ENCODE measurements around the gene C1orf232. TPM values are rescaled to one million over a fixed set of nuclear protein-coding genes. Genes with fewer than 3 reads are reported as not detected.

The C1orf232 gene
- total RNA-seq, 1 donor from 2014 or later = not detected

DNA sequence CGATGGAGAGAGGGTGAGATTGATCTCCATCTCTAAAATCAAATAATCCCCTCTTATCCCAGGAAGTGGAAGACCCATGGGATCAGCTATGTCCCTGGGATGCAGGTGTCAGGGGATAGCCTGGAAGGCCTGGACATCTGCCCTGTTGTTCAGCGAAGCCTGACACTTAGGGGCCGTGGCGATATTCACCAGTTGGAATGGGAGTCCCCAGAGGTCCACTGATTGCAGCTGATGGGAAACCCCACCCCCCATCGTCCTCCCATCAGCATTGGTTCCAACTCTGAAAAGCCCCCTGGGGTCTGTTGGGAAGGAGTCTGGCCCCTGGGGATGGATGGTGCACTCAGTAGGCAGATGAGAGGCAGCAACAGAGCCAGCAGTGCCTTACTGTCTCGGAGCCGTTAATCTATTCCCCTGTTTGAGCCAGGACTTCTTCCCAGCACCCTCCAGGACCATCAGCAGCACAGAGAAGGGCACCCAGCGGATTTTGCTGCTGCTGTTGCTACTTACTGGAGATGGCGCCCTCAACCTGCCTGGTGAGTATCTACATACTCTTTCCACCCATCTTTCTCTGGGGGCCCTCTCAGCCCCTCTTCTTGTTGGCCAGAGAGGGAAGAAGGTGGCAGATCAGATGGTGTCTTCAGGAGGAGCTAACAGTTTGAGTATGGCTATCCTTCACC, 35.0 kb upstream of the C1orf232 start:
- H3K4me3 Mint-ChIP-seq (ENCODE audit: unreplicated experiment) = no peak overlapping the region
- TF ChIP-seq, protein P1, sequence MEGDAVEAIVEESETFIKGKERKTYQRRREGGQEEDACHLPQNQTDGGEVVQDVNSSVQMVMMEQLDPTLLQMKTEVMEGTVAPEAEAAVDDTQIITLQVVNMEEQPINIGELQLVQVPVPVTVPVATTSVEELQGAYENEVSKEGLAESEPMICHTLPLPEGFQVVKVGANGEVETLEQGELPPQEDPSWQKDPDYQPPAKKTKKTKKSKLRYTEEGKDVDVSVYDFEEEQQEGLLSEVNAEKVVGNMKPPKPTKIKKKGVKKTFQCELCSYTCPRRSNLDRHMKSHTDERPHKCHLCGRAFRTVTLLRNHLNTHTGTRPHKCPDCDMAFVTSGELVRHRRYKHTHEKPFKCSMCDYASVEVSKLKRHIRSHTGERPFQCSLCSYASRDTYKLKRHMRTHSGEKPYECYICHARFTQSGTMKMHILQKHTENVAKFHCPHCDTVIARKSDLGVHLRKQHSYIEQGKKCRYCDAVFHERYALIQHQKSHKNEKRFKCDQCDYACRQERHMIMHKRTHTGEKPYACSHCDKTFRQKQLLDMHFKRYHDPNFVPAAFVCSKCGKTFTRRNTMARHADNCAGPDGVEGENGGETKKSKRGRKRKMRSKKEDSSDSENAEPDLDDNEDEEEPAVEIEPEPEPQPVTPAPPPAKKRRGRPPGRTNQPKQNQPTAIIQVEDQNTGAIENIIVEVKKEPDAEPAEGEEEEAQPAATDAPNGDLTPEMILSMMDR (IDR thresholded peaks at IDR 0.05) = no peak
- H3K4me1 Mint-ChIP-seq (ENCODE audit: unreplicated experiment) = no peaks in the 10 kb centered on the region
- no peaks in the 10 kb centered on the region for H3K9me3 Mint-ChIP-seq (ENCODE audit: unreplicated experiment)
- peaks cover 23% of the 10 kb centered on the region for H3K27me3 Mint-ChIP-seq (ENCODE audit: unreplicated experiment)
- no peak overlapping the region for H3K27ac Mint-ChIP-seq (ENCODE audit: unreplicated experiment)
- no peaks in the 10 kb centered on the region for H3K36me3 Mint-ChIP-seq (ENCODE audit: unreplicated experiment)
- DNase-seq (ENCODE audit: extremely low spot score, unreplicated experiment) = no peak

DNA sequence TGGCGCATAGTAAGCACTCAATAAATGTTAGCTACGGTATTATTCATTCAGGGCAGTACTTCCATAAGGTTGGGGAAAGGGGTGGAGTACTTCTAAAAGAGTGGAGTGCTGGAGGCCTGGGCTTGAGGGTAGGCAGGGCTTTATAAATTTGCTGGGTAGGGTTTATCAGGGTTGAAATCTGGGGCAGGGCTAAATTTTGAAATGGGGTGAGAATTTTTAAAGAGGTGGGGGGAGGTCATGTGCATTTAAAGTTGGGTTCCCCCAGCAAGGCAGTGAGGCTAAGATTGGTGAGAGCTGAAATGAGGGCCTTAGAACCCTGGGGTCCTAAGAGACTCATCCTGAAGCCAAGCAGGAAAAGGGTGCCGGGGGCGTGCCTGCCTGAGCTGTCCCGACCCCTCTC, 31.6 kb upstream of the C1orf232 start:
- peaks cover 43% of the 10 kb centered on the region for H3K27me3 Mint-ChIP-seq (ENCODE audit: unreplicated experiment)
- H3K4me1 Mint-ChIP-seq (ENCODE audit: unreplicated experiment) = no peaks in the 10 kb centered on the region
- no peaks in the 10 kb centered on the region for H3K36me3 Mint-ChIP-seq (ENCODE audit: unreplicated experiment)
- H3K27ac Mint-ChIP-seq (ENCODE audit: unreplicated experiment) = no peak overlapping the region
- no peak for DNase-seq (ENCODE audit: extremely low spot score, unreplicated experiment)
- no peak overlapping the region for H3K4me3 Mint-ChIP-seq (ENCODE audit: unreplicated experiment)
- no peaks in the 10 kb centered on the region for H3K9me3 Mint-ChIP-seq (ENCODE audit: unreplicated experiment)
- TF ChIP-seq, protein P1 (IDR thresholded peaks at IDR 0.05) = no peak

DNA sequence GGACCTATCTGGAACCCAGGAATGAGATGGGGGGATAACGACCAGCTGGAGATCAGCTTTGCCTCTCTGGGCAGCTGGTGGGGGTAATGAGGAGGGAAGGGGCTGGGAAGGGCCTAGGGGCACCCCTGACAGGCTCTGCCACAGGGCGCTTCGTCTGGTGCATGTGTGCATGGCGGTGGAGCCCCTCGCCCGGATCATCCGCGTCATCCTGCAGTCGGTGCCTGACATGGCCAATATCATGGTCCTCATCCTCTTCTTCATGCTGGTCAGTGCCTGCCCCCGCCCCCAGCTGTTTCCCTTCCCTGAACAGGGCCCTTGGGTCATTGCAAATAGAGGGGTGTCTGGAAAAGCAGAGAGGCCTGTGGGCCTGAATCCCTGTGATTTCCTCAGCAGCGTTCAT, 29.1 kb upstream of the C1orf232 start:
- Mint-ChIP-seq H3K4me1 (ENCODE audit: unreplicated experiment) (no peaks in the 10 kb centered on the region), H3K9me3 (ENCODE audit: unreplicated experiment) (no peaks in the 10 kb centered on the region), H3K27me3 (ENCODE audit: unreplicated experiment) (peaks cover 43% of the 10 kb centered on the region), H3K36me3 (ENCODE audit: unreplicated experiment) (no peaks in the 10 kb centered on the region), H3K27ac (ENCODE audit: unreplicated experiment) (no peak overlapping the region), H3K4me3 (ENCODE audit: unreplicated experiment) (no peak overlapping the region)
- no peak for DNase-seq (ENCODE audit: extremely low spot score, unreplicated experiment)
- TF ChIP-seq, protein P1 (IDR thresholded peaks at IDR 0.05) = no peak

DNA sequence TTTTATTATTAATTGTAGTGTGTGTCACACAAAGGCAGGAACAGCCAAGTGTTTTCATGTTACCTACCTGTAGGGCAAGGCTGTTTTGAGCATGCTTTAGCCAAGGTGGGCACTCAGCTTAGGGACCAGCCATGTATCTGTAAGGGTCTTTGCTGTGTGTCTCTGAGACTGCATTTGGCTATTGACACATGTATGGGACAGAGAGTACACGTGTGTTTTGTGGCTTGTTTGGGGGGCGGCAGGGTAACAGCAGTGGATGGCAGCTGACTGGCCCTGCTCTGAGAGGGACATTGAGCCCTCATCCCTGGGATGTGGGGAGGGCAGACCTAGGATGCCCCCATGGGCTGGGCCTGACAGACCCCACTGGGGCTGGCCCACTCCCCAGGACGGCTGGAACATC, 28.5 kb upstream of the C1orf232 start:
- Mint-ChIP-seq H3K9me3 (ENCODE audit: unreplicated experiment) (no peaks in the 10 kb centered on the region), H3K4me3 (ENCODE audit: unreplicated experiment) (no peak overlapping the region), H3K27ac (ENCODE audit: unreplicated experiment) (no peak overlapping the region), H3K4me1 (ENCODE audit: unreplicated experiment) (no peaks in the 10 kb centered on the region), H3K36me3 (ENCODE audit: unreplicated experiment) (no peaks in the 10 kb centered on the region), H3K27me3 (ENCODE audit: unreplicated experiment) (peaks cover 41% of the 10 kb centered on the region)
- TF ChIP-seq, protein P1 (IDR thresholded peaks at IDR 0.05) = no peak
- no peak for DNase-seq (ENCODE audit: extremely low spot score, unreplicated experiment)

DNA sequence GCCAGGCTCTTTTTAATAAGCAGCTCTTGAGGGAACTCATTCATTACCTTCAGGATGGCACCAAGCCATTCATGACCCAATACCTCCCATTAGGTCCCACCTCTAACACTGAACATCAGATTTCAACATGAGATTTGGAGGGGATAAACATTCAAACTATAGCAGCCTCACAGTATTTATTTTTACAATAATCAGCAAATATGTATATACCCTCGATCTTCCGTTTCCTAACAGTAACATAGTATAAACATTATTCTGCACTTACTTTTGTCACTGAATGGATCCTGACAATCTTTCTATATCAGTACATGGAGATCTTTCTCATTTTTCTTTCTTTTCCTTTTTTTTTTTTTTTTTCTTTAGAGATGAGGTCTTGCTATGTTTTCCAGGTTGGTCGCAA, 27.0 kb upstream of the C1orf232 start:
- Mint-ChIP-seq H3K27ac (ENCODE audit: unreplicated experiment) (no peak overlapping the region), H3K4me3 (ENCODE audit: unreplicated experiment) (no peak overlapping the region), H3K4me1 (ENCODE audit: unreplicated experiment) (no peaks in the 10 kb centered on the region), H3K36me3 (ENCODE audit: unreplicated experiment) (no peaks in the 10 kb centered on the region), H3K27me3 (ENCODE audit: unreplicated experiment) (peaks cover 41% of the 10 kb centered on the region), H3K9me3 (ENCODE audit: unreplicated experiment) (no peaks in the 10 kb centered on the region)
- TF ChIP-seq, protein P1 (IDR thresholded peaks at IDR 0.05) = no peak
- no peak for DNase-seq (ENCODE audit: extremely low spot score, unreplicated experiment)
